Prostate gland (tissue), 2 donors: ENCODE data around the gene NECTIN1. TPM values are rescaled to one million over a fixed set of nuclear protein-coding genes. Genes with fewer than 3 reads are reported as not detected.
A peak's percentile ranks its signal among the peaks of the same experiment; 100 is the strongest.

Experiments
- DNase-seq: peaks from one replicate; pipeline ENCODE4 v3.0.0-alpha.2; 2019; ENCODE audit warnings: low spot score
- H3K27ac ChIP-seq, 2 donors: fragments of 200-600 bp; sonication (generic); 2 replicates each; pipeline ENCODE4 v1.5.1; 2017 to 2019
- H3K27me3 ChIP-seq: fragments of 200-600 bp; sonication (generic); replicated peaks from 2 replicates; pipeline ENCODE4 v1.5.1; 2019; ENCODE audit not compliant: insufficient read depth
- H3K36me3 ChIP-seq, 2 donors: fragments of 200-600 bp; sonication (generic); 1 replicate in 1 of 2; 2 replicates in 1 of 2; pipeline versions ENCODE4 v1.5.1 to v1.8.1; 2017 to 2019
- H3K4me1 ChIP-seq: fragments of 200-600 bp; sonication (generic); replicated peaks from 2 replicates; pipeline ENCODE4 v1.5.1; 2019
- H3K4me3 ChIP-seq, 2 donors: fragments of 200-600 bp; sonication (generic); 2 replicates each; pipeline ENCODE4 v1.5.1; 2017 to 2019
- H3K9me3 ChIP-seq: fragments of 200-600 bp; sonication (generic); 2 replicates; pipeline ENCODE4 v1.5.1; 2017
- CTCF ChIP-seq, 4 experiments: fragments of 200-600 bp in 2 of 4; fragments of 450-650 bp in 2 of 4; sonication (generic) in 2 of 4; IDR thresholded peaks; 1 replicate in 3 of 4; 2 replicates in 1 of 4; pipeline ENCODE4 v1.5.1; 2016 to 2019; ENCODE audit warnings: antibody characterized with exemption in 4 of 4, mild to moderate bottlenecking in 2 of 4, moderate library complexity in 2 of 4
- POLR2A ChIP-seq: fragments of 450-650 bp; IDR thresholded peaks from one replicate; pipeline ENCODE4 v1.6.1; 2016; ENCODE audit warnings: antibody characterized with exemption, mild to moderate bottlenecking
- POLR2AphosphoS5 ChIP-seq: sonication (generic); formaldehyde crosslinking; IDR thresholded peaks from one replicate; pipeline ENCODE4 v1.6.1; 2017; ENCODE audit warnings: antibody characterized with exemption
- WGBS: methylation state at CpG from one replicate; pipeline ENCODE4 v1.1.5; 2018; 5-methylcytosine and 5-hydroxymethylcytosine counted together
- intact Hi-C: fragments of 100-400 bp; cut with DNase I; formaldehyde crosslinking; loops from one replicate; pipeline ENCODE4 v1.14.2; 2022
- total RNA-seq, 2 donors: library from RNA; depleted of rRNA; stranded (reverse); fragments of >200 nt; gene quantifications; one replicate each; pipeline ENCODE4 v1.1.0, GENCODE V29; 2016

NECTIN1 gene
- total RNA-seq, 2 donors from 2014 or later, result 18.7 to 28.2 TPM

DNA sequence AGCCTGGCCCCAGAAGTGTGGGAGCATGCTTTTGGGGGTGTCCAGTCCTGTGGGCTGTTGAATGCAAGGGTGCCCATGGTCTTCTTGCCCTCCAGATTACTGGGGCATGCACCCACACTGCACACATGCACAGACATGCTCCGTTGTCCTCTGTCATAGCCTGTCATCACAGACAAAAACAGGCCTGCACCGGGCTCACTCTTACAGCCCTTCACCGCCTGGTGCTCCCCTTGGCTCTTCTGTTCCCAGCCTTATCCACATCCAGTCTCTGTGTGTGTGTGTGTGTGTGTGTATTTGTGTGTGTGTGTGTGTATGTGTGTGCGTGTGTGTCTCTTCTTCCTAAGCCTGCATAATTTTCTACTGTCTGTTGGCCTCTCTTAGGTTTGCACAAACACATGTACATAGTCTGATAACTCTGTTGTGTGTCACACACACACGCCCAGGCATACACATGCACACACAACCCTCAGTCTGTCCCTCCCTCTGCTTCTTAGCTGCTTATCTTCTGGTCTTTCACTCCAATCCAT lies 23.4 kb upstream of the NECTIN1 start:
- no peaks in the 10 kb centered on the region for H3K36me3 ChIP-seq
- no peak overlapping the region for H3K27ac ChIP-seq
- DNase-seq, result no peak
- no peaks in the 10 kb centered on the region for H3K27me3 ChIP-seq
- H3K4me3 ChIP-seq, result no peak overlapping the region
- intact Hi-C loops, result no loop called here
- H3K4me1 ChIP-seq, result no peaks in the 10 kb centered on the region
- TF ChIP-seq POLR2A, result no peak
- no peak for TF ChIP-seq POLR2AphosphoS5
- peak in 1 of 4 experiments; percentile 15 for TF ChIP-seq CTCF (IDR thresholded peaks at IDR 0.05)
- 47% methylated on average over 5 of the region's 5 CpGs for WGBS
- no peaks in the 10 kb centered on the region for H3K9me3 ChIP-seq

DNA sequence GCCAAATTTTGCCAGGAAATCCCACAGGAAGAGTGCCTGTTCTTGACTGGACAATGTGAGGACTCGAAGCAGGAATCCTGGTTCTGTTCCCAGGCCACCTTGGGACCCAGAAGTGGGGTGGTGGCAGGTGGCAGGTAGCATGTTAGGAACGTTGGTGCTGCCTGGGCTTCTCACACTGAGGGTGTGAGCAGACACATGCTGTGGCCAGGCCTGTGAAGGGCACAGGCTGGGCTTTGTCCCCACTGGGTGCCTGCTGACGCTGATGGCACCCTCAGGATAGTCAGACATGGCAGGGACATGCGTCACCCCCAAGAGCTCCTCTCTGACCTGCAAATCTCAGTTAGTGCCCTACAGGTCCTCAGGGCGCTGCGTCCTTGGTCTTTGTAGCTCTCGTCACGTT lies 21.1 kb upstream of the NECTIN1 start:
- no peak for DNase-seq
- intact Hi-C loops, result no loop called here
- H3K9me3 ChIP-seq, result no peaks in the 10 kb centered on the region
- no peak overlapping the region for H3K27ac ChIP-seq
- H3K4me1 ChIP-seq, result no peaks in the 10 kb centered on the region
- 88% methylated on average over 6 of the region's 8 CpGs for WGBS
- H3K27me3 ChIP-seq, result no peaks in the 10 kb centered on the region
- H3K4me3 ChIP-seq, result no peak overlapping the region
- no peaks in the 10 kb centered on the region for H3K36me3 ChIP-seq
- TF ChIP-seq CTCF (IDR thresholded peaks at IDR 0.05), result no peak
- TF ChIP-seq POLR2A, result no peak
- no peak for TF ChIP-seq POLR2AphosphoS5

DNA sequence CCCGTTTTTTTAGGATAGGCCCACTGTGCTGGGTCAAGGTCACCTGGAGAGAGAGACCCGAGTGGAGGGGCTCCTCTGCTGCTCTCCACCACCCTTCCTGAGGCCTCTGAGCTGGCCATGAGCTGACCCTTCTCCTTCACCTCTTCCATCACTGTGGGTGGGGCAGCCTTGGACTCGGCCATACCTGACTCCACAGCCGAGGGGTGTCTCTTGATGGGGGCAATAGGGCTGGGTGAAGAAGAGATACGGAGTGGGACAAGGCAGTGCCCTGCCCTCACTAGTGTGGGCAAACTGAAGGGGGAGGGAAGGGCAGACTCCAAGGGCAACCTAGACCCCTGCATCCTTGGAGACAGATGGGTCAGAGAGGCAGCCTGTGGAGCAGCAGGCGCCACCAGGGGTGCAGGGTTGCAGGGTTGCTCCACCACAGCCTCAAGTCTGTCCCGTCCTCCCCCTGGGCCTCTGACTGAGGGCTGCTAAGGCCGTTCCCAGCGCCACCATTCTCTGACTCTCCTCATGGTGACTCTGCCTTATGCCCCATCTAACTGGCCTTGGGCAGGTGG lies 20.1 kb upstream of the NECTIN1 start:
- no peak for DNase-seq
- intact Hi-C loops, result no loop called here
- Histone ChIP-seq H3K36me3 (no peaks in the 10 kb centered on the region), H3K9me3 (no peaks in the 10 kb centered on the region), H3K27me3 (no peaks in the 10 kb centered on the region), H3K27ac (no peak overlapping the region), H3K4me3 (no peak overlapping the region), H3K4me1 (no peaks in the 10 kb centered on the region)
- 84% methylated on average over 9 of the region's 9 CpGs for WGBS
- TF ChIP-seq CTCF (IDR thresholded peaks at IDR 0.05) (no peak), POLR2AphosphoS5 (no peak), POLR2A (no peak)

DNA sequence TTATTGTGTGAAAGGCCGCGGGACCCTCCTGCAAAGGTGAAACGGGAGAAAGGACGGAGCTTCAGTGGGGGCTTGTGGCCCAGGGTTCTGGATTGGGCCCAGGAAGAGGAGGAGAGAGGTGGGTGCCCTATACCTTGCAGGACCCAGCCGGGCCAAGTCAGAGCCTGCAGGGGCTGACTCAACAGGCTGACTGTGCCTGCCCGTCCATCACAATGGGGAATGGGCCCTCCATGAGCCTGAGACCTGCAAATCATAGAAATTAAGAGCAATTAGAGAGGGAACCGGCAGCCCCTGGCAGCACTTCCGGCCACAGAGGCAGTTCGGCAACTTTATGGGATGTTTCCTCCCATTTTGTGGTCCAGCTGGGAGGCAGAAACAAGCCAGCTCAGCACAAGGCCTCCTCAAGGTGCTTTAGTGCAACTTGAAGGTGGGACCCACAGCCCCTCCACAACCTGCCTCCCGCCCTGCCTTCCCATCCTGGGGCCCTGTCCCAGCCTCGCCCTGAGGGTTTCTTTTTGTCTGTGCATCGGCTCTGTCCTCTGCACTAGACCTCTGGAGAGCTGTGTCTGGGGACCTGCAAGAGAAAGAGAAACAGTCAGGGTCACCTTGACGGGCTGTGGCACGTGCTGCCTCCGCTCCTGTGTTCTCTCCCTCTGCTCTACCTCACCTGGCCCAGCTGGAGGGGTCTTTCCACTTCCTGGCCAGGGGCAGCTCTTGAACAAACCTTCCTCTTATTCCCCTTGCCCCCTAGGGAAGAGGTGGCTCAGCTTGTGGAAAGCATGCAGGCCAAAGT lies 19.1 kb upstream of the NECTIN1 start:
- Histone ChIP-seq H3K27ac (no peak overlapping the region), H3K27me3 (no peaks in the 10 kb centered on the region), H3K9me3 (no peaks in the 10 kb centered on the region), H3K4me1 (no peaks in the 10 kb centered on the region), H3K4me3 (no peak overlapping the region), H3K36me3 (no peaks in the 10 kb centered on the region)
- TF ChIP-seq POLR2A (no peak), POLR2AphosphoS5 (no peak), CTCF (IDR thresholded peaks at IDR 0.05) (no peak)
- 79% methylated on average over 15 of the region's 15 CpGs for WGBS
- no peak for DNase-seq
- intact Hi-C loops, result no loop called here
